GM12878 (cell line): ENCODE data around the gene GFPT1. TPM values are rescaled to one million over a fixed set of nuclear protein-coding genes. Genes with fewer than 3 reads are reported as not detected.

ENCODE experiments used
- ATAC-seq: fragments of 200-7000 bp; cut with Tn5 transposase; 3 replicates; pipeline ENCODE4 v1.9.1; 2020; ENCODE audit warnings: mild to moderate bottlenecking, moderate library complexity
- BruUV-seq: library from RNA; stranded (reverse); fragments of 400-500 nt; replicated peaks from 2 replicates; lab custom pipeline; 2021; lab: Mats Ljungman, UMichigan
- CTCF ChIA-PET: fragments of 300-600 bp; sonication (Branson Sonifier 250); formaldehyde crosslinking; extraction: SDS; loops from one replicate; lab custom pipeline; 2021; ENCODE audit warnings: inconsistent platforms; lab: Yijun Ruan, JAX
- POLR2A ChIA-PET: fragments of 350-600 bp; formaldehyde crosslinking; extraction: SDS; loops from one replicate; lab custom pipeline; 2021; ENCODE audit warnings: inconsistent platforms; lab: Charles Lee
- RAD21 ChIA-PET: fragments of 300-600 bp; sonication (Branson Sonifier 250); formaldehyde crosslinking; loops from one replicate; lab custom pipeline; 2023; ENCODE audit warnings: antibody characterized with exemption; ENCODE audit not compliant: unreplicated experiment; lab: Charles Lee
- SMC1A ChIA-PET: fragments of 300-600 bp; sonication (Branson Sonifier 250); formaldehyde crosslinking; loops from one replicate; lab custom pipeline; 2023; ENCODE audit not compliant: unreplicated experiment, uncharacterized antibody; lab: Charles Lee
- DNase-seq: peaks from one replicate; pipeline ENCODE4 v3.0.0-alpha.2; 2011; ENCODE audit warnings: low read depth, low spot score
- FAIRE-seq: peaks from 3 replicates; lab custom pipeline; 2011; peaks lifted over from hg19 to GRCh38; lab: Jason Lieb, UNC
- H2AFZ ChIP-seq: 2 replicates; pipeline ENCODE4 v1.6.0; 2011; ENCODE audit warnings: low read depth, low read length, control low read depth; ENCODE audit not compliant: control insufficient read depth
- H3K27ac ChIP-seq: 2 replicates; pipeline ENCODE4 v1.5.1; 2011; ENCODE audit warnings: control low read depth; ENCODE audit not compliant: control insufficient read depth, insufficient read depth
- H3K27me3 ChIP-seq, 2 experiments: replicated peaks in 1 of 2; 2 replicates each; pipeline versions ENCODE4 v1.6.0 to v1.6.1; 2011; ENCODE audit warnings: low read length in 1 of 2; ENCODE audit not compliant: control insufficient read depth in 2 of 2, insufficient read depth in 2 of 2
- H3K36me3 ChIP-seq, 2 experiments: 2 replicates each; pipeline ENCODE4 v1.5.1; 2011; ENCODE audit warnings: low read length in 1 of 2; ENCODE audit not compliant: control insufficient read depth in 2 of 2, insufficient read depth in 2 of 2
- H3K4me1 ChIP-seq: 2 replicates; pipeline ENCODE4 v1.6.1; 2011; ENCODE audit warnings: mild to moderate bottlenecking, low read length, moderate library complexity, mixed read lengths; ENCODE audit not compliant: control insufficient read depth, insufficient read depth
- H3K4me2 ChIP-seq: 2 replicates; pipeline ENCODE4 v1.6.0; 2011; ENCODE audit warnings: control low read depth; ENCODE audit not compliant: control insufficient read depth, insufficient read depth
- H3K4me3 ChIP-seq: fragments of 200-600 bp; sonication (generic); 2 replicates; pipeline ENCODE4 v1.5.1; 2016
- H3K79me2 ChIP-seq: 2 replicates; pipeline ENCODE4 v1.6.0; 2011; ENCODE audit warnings: low read length; ENCODE audit not compliant: control insufficient read depth, insufficient read depth
- H3K9ac ChIP-seq: 2 replicates; pipeline ENCODE4 v1.8.0; 2011; ENCODE audit warnings: low read length, control low read depth, mixed read lengths; ENCODE audit not compliant: control insufficient read depth, insufficient read depth
- H3K9me3 ChIP-seq: replicated peaks from 3 replicates; pipeline ENCODE4 v1.5.1; 2011; ENCODE audit warnings: mild to moderate bottlenecking, low read length; ENCODE audit not compliant: control insufficient read depth, insufficient read depth
- H4K20me1 ChIP-seq: 2 replicates; pipeline ENCODE4 v1.6.0; 2011; ENCODE audit not compliant: control insufficient read depth, insufficient read depth
- CHD1 ChIP-seq: IDR thresholded peaks from 2 replicates; pipeline ENCODE4 v1.6.1; 2012; ENCODE audit warnings: low read depth, low read length, improper control_type of control experiment
- CTCF ChIP-seq, 3 experiments: IDR thresholded peaks in 2 of 3; conservative IDR thresholded peaks in 1 of 3; 2 replicates each; pipeline ENCODE4 v1.5.1; 2011; ENCODE audit warnings: low read depth in 3 of 3, low read length in 3 of 3, mild to moderate bottlenecking in 3 of 3, control low read depth in 2 of 3, moderate library complexity in 2 of 3, inconsistent platforms in 1 of 3, mixed read lengths in 1 of 3; ENCODE audit not compliant: control insufficient read depth in 2 of 3, insufficient read depth in 1 of 3; ENCODE audit errors: extremely low read depth in 1 of 3
- EGR1 ChIP-seq, 2 experiments: IDR thresholded peaks; 1 replicate in 1 of 2; 2 replicates in 1 of 2; pipeline ENCODE4 v1.6.1; 2011 to 2012; ENCODE audit warnings: low read depth in 2 of 2, low read length in 2 of 2, borderline replicate concordance in 1 of 2, mild to moderate bottlenecking in 1 of 2, moderate library complexity in 1 of 2
- FOS ChIP-seq: IDR thresholded peaks from 3 replicates; pipeline ENCODE4 v1.6.1; 2011; ENCODE audit warnings: borderline replicate concordance; ENCODE audit not compliant: insufficient read length; ENCODE audit errors: extremely low read depth
- NR2C1 ChIP-seq: fragments of 450-650 bp; IDR thresholded peaks from 2 replicates; pipeline ENCODE4 v1.6.1; 2017; ENCODE audit warnings: antibody characterized with exemption, mild to moderate bottlenecking, moderate library complexity
- RAD21 ChIP-seq: IDR thresholded peaks from 2 replicates; pipeline ENCODE4 v1.6.1; 2011; ENCODE audit warnings: mild to moderate bottlenecking, low read depth, low read length, moderate library complexity; ENCODE audit not compliant: insufficient read depth
- SMC3 ChIP-seq: IDR thresholded peaks from 2 replicates; pipeline ENCODE4 v1.6.1; 2011; ENCODE audit warnings: low read length, improper control_type of control experiment, borderline replicate concordance
- TAF1 ChIP-seq: IDR thresholded peaks from 2 replicates; pipeline ENCODE4 v1.6.1; 2011; ENCODE audit warnings: mild to moderate bottlenecking, low read depth, low read length, borderline replicate concordance
- WRNIP1 ChIP-seq: IDR thresholded peaks from 2 replicates; pipeline ENCODE4 v1.6.1; 2011; ENCODE audit warnings: low read depth, low read length, improper control_type of control experiment, borderline replicate concordance
- YY1 ChIP-seq: IDR thresholded peaks from 2 replicates; pipeline ENCODE4 v1.6.1; 2011; ENCODE audit warnings: low read depth, mild to moderate bottlenecking, low read length
- WGBS: methylation state at CpG from one replicate; pipeline ENCODE4 v1.1.6; 2016; ENCODE audit warnings: low lambda C conversion rate; ENCODE audit not compliant: insufficient replicate concordance, insufficient coverage; ENCODE audit errors: missing lambda C conversion rate; 5-methylcytosine and 5-hydroxymethylcytosine counted together
- in situ Hi-C: fragments of 300-500 bp; cut with MboI; formaldehyde crosslinking; loops from 9 replicates; pipeline ENCODE4 v1.14.3; 2018; ENCODE audit warnings: mixed read lengths
- intact Hi-C: fragments of 100-400 bp; cut with micrococcal nuclease; formaldehyde crosslinking; loops from one replicate; pipeline ENCODE4 v1.14.2; 2022; ENCODE audit not compliant: unreplicated experiment
- polyA plus RNA-seq, 11 experiments: library from polyadenylated mRNA; depleted of rRNA in 4 of 11; unstranded in 6 of 11; stranded (reverse) in 5 of 11; fragments of >200 nt; fragmentation: Nextera tagmentation in 4 of 11; fragmentation: Illumina TruSeq in 1 of 11; extraction: Ambion mirVana in 4 of 11; extraction: Trizol in 1 of 11; gene quantifications; 1 replicate in 1 of 11; 2 replicates in 10 of 11; pipeline versions ENCODE4 v1.2.1 to v1.2.3, GENCODE V29; 2011 to 2016; ENCODE audit warnings: inconsistent platforms in 2 of 11, missing spikeins in 2 of 11, low read depth in 1 of 11
- total RNA-seq, 4 experiments: library from RNA; depleted of rRNA in 3 of 4; stranded (reverse); fragments of >200 nt in 3 of 4; fragmentation: Illumina TruSeq in 1 of 4; extraction: Trizol in 1 of 4; gene quantifications; 2 replicates each; pipeline versions ENCODE4 v1.2.1 to v1.2.3, GENCODE V29; 2013 to 2021
- TF ChIP-seq, protein P1 (sequence below): fragments of 450-650 bp; IDR thresholded peaks from 2 replicates; pipeline ENCODE4 v1.6.1; 2017; ENCODE audit warnings: mild to moderate bottlenecking

The GFPT1 gene
- total and polyA plus RNA-seq, 10 of the 15 experiments (the other 5 are each of a cell fraction or from before 2014, with no cell fraction given), result 10.1 to 95.2 (median 24.5) TPM

DNA sequence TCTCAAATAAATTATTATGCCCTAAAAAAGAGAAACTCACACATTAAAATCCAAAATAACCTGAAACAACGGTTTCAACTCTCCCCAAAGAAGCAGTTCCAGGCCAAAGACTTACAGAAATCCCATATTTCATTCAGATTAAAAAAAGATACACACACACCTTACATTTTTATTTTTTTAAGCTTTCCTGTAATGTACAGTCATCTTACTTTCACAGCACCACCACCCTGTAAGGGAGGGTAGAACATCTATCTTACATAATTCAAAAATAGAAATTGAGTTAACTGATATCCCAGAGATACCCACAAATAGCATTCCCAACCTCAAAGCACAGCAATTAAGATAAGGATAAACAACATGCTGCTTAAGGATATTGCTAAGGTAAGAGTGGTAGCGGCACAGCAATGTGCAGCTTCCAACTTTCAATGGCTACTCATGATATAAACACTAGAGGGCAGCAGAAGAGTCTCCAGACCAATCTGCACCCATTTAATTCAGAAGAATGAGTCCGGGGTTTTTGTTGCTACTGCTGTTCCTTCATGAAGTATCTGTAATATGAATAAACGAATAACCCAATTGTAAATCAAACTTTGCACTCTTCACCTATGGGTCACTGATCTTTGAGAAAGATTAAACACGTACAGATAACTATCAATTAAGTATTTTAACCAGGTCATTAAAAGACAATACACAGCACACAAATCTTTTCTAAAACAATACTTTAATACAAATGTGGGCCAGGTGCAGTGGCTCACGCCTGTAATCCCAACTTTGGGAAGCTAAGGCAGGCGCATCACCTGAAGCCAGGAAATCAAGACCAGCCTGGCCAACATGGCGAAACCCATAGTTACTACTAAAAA, 11.3 kb downstream of the GFPT1 start:
- ATAC-seq (peak; percentile 90), DNase-seq (no peak), FAIRE-seq (no peak)
- H3K27ac ChIP-seq, result no peak overlapping the region
- H3K36me3 ChIP-seq, result peaks cover 0 to 22% of the 10 kb centered on the region in 2 experiments
- H3K4me2 ChIP-seq, result no peak overlapping the region
- no peak overlapping the region for H3K4me3 ChIP-seq
- ChIA-PET POLR2A (interaction anchor here (0.7 to 2.3 kb wide), 2 partner anchors 10 to 108 kb away, joined by 4 to 8 read pairs; no protein-coding TSS in a partner anchor), CTCF (interaction anchor here (0.6 to 6.8 kb wide), 41 partner anchors 9 to 424 kb away, joined by 3 to 91 read pairs (median 4); partner anchors contain the start of genes GFPT1 and NFU1), RAD21 (interaction anchor here (0.7 to 5.8 kb wide), 17 partner anchors 10 to 349 kb away, joined by 3 to 46 read pairs (median 4); partner anchors contain the start of gene NFU1), SMC1A (interaction anchor here (0.7 to 5.0 kb wide), 20 partner anchors 10 to 341 kb away, joined by 3 to 48 read pairs (median 4); partner anchors contain the start of gene GFPT1)
- H3K27me3 ChIP-seq, result no peaks in the 10 kb centered on the region
- H2AFZ ChIP-seq, result no peak overlapping the region
- TSS peak; percentile 2 for BruUV-seq
- no peaks in the 10 kb centered on the region for H3K9me3 ChIP-seq
- peak; percentile 61; the same call in 1 of the 2 replicates for TF ChIP-seq YY1
- no peak for TF ChIP-seq EGR1 (IDR thresholded peaks at IDR 0.05; ENCODE audit: borderline replicate concordance in 1 of 2, low read depth in 2 of 2, low read length in 2 of 2)
- TF ChIP-seq, protein P1, sequence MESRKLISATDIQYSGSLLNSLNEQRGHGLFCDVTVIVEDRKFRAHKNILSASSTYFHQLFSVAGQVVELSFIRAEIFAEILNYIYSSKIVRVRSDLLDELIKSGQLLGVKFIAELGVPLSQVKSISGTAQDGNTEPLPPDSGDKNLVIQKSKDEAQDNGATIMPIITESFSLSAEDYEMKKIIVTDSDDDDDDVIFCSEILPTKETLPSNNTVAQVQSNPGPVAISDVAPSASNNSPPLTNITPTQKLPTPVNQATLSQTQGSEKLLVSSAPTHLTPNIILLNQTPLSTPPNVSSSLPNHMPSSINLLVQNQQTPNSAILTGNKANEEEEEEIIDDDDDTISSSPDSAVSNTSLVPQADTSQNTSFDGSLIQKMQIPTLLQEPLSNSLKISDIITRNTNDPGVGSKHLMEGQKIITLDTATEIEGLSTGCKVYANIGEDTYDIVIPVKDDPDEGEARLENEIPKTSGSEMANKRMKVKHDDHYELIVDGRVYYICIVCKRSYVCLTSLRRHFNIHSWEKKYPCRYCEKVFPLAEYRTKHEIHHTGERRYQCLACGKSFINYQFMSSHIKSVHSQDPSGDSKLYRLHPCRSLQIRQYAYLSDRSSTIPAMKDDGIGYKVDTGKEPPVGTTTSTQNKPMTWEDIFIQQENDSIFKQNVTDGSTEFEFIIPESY, result peak; percentile 82
- no peak for TF ChIP-seq FOS
- TF ChIP-seq RAD21, result peak; percentile 61
- TF ChIP-seq CHD1, result no peak
- no peak for TF ChIP-seq NR2C1
- TF ChIP-seq TAF1, result no peak
- peak; percentile 49 to 63 (median 62); a peak in 5 of 6 replicates for TF ChIP-seq CTCF (IDR thresholded peaks at IDR 0.05 in 2 of 3, conservative IDR thresholded peaks at IDR 0.05 in 1 of 3; ENCODE audit: control insufficient read depth in 2 of 3, extremely low read depth in 1 of 3, insufficient read depth in 1 of 3, low read depth in 3 of 3, low read length in 3 of 3)
- TF ChIP-seq SMC3, result peak; percentile 43; the same call in 1 of the 2 replicates
- no peak for TF ChIP-seq WRNIP1
- 87% methylated on average over 8 of the region's 8 CpGs for WGBS
- H4K20me1 ChIP-seq, result no peaks in the 10 kb centered on the region; the same call in 1 of the 2 replicates
- peaks cover 56% of the 10 kb centered on the region for H3K79me2 ChIP-seq
- in situ Hi-C loops, result no loop called here
- no peak overlapping the region for H3K9ac ChIP-seq
- H3K4me1 ChIP-seq, result no peaks in the 10 kb centered on the region
- intact Hi-C loops, result loop anchor here (5.0 kb wide), 1 partner anchor 337 kb away; no protein-coding TSS in a partner anchor
